ENCODE results near the gene ASPSCR1. TPM values are rescaled to one million over a fixed set of nuclear protein-coding genes. Genes with fewer than 3 reads are reported as not detected.

Gene ASPSCR1
- total RNA-seq, 1 donor from 2014 or later: 52.4 TPM

GRCh38 chr17:82012640-82013295 is 35.3 kb downstream of the ASPSCR1 start:
- no peak for DNase-seq (ENCODE audit: low spot score)

DNA sequence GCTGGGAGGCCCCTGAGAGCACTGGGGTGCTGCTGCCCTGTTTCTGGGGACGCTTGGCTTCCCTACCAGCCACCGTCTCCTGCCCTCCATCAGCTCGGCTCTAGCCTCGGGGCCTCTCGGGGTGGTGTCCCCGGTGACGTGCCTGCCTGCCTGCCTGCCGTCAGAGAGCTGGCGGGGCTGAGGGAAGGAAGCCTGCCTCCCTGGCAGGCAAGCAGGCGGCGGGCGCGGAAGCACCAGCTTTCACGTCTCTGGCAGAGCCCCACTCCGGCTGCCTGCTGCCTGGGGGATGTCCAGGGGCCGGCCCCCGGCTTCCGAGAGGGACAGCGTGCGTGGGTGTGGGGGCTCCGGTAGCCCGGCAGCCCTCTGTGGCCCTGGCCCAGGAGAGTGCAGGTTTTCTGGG is 35.9 kb downstream of the ASPSCR1 start:
- no peak for DNase-seq (ENCODE audit: low spot score)

DNA sequence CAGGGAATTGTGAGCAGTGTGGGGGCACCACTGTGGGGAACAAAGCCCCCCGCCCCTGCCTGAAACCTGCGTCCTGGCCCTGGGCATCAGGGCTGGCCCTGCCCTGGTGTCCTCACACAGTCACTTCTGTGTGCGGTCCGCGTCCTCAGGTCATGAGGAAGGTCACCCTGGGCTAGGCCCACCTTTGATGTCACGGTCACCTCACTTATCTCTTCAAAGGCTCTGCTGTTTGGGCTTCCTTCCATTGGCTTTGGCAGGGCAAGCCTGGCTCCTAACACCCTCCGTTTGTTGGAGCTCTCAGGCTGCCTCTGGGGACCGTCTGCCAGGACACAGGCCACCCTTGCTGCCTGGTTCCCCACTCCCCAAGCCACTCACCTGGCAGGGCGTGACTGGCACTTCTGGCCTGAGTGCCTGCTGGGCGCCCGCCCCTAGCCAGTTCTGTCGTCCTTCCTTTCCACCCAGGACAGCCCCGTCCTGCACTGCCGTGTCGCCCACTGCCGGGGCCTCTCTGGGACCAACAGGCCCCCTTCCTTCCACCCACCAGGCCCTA is 36.4 kb downstream of the ASPSCR1 start:
- no peak for DNase-seq (ENCODE audit: low spot score)

DNA sequence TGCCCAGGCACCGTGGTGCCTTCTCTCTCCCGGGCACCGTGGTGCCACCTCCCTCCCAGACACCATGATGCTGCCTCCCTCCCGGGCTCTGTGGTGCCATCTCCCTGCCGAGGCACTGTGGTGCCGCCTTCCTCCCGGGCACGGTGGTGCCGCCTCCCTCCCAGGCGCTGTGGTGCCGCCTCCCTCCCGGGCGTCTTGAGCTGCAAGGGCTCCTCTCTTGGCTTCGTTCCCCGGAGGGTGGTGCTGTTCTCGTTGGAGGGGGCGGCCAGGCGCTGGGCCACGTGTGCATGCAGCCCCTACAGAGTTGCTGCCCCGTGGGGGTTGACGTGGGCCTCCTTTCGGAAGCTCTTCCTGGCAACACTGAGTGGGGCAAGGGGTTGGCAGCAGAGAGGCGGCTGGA is 37.0 kb downstream of the ASPSCR1 start:
- DNase-seq (ENCODE audit: low spot score): no peak

DNA sequence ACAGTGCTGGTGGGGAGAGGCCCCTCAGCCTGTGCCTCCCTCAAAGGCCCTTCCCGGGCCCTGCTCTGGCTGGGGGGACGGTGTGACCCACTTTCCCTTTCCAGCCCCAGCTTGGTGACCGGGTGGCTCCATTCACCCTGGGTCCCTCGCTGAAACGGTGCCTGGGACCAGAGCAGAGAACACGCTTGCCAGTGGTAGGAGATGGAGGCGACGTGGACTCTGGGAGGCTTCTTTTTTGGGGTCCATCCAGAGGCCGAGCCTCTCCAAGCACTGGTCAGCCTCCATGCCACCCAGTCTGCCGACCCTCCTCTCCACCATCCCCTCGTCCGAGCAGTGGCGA is 37.5 kb downstream of the ASPSCR1 start:
- no peak for DNase-seq (ENCODE audit: low spot score)

DNA sequence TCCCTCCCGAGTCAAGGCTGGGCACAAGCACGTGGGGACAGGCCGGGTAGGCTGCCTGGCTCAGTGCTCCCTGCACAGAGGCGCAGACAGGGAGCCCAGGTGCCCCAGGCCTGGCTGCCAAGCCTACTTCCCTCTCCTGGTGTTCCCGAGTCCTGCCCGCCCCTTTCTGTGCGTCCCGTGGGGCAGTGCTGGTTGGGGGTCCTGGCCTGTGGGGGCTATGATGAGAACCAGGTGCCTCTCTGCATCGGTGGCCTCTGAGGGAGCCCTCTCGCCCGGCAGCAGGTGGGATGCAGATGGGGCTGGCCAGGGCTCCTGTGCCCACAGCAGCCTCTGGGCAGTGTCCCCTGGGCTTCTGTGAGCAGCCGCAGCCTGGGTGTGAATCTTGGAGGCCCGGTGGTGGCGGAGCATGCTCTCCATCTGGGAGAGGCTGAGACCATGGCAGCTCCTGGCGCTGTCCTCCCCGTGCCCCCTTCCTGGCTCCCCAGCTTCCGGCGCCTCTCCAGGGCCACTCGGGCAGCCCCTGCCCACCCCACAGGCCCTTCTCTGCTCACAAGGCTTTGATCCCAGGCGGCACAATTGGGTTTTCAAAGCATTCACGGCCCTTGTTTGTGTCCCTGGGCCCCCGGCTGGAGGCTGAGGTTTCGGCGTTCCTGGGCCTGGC is 38.0 kb downstream of the ASPSCR1 start:
- no peak for DNase-seq (ENCODE audit: low spot score)

- DNase-seq (ENCODE audit: low spot score): no peak
Measured at GRCh38 chr17:82016061-82016874, 38.8 kb downstream of the ASPSCR1 start.

- DNase-seq (ENCODE audit: low spot score): no peak
Measured at GRCh38 chr17:82016875-82017459, 39.5 kb downstream of the ASPSCR1 start.

DNA sequence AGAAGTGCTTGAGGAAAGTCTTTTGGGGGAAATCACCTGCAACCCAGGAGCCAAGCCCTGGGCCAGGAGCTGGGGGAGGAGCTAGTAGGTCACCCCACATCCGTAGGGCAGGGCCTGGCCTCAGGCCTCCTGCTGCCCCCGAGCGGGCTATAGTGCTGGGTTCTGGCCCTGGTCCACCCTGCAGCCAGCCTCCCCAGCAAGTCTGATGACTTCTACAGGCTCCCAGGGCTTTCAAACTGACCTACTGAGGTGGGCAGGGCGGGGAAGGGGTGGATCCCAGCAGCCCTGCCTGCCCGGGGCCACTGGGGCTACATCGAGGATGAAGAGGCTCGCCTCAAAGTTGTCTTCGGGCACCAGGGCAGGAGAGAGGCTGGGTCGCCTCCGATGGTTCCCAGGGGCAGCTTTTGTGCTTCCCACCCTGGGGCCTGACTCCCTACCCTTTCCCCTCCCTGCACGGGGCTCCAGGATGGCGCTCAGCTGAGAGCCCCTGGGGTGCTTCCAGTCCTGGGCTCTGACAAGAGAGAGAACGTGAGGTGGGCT is 40.3 kb downstream of the ASPSCR1 start:
- DNase-seq (ENCODE audit: low spot score): no peak

DNA sequence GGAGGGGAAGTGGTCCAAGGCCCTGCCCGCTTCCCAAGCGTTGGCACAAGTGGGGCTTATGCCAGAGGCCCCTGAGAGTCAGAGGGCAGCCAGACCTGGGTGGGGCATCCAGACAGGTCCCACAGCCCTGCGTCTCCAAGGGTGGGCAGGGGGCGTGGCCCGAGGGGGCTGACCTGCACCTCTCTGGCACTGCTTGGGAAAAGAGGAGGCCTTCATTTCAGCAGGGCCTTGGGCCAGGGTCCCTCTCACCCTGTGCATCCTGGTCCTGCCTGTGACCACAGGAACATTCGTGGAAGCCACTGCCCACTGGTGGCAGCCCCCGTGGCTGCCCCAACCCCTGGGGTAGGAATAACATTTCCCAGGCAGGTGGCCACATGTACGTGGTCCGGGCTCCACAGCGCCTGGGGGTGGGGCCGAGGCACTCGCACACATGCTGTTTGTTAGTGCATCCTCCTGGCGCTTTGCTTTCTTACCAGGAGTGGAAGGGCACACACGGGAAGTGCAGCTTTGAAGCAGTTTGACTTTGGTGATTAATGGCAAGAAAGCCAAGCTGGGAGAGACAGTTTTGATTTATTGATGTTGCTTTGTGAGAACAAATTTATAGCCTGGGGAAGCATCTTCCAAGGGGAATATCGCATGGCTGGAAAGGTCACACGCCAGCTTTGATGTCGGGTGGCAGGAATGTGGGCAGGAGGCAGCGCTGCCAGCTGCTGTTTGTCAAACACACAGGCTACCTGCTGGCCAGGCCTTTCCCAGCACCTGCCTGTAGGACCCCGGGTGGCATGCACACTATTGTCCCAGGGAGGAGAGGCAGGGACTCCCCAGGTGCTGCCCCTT is 40.9 kb downstream of the ASPSCR1 start:
- no peak for DNase-seq (ENCODE audit: low spot score)

- DNase-seq (ENCODE audit: low spot score): no peak
Measured at GRCh38 chr17:82018989-82019689, 41.7 kb downstream of the ASPSCR1 start.

DNA sequence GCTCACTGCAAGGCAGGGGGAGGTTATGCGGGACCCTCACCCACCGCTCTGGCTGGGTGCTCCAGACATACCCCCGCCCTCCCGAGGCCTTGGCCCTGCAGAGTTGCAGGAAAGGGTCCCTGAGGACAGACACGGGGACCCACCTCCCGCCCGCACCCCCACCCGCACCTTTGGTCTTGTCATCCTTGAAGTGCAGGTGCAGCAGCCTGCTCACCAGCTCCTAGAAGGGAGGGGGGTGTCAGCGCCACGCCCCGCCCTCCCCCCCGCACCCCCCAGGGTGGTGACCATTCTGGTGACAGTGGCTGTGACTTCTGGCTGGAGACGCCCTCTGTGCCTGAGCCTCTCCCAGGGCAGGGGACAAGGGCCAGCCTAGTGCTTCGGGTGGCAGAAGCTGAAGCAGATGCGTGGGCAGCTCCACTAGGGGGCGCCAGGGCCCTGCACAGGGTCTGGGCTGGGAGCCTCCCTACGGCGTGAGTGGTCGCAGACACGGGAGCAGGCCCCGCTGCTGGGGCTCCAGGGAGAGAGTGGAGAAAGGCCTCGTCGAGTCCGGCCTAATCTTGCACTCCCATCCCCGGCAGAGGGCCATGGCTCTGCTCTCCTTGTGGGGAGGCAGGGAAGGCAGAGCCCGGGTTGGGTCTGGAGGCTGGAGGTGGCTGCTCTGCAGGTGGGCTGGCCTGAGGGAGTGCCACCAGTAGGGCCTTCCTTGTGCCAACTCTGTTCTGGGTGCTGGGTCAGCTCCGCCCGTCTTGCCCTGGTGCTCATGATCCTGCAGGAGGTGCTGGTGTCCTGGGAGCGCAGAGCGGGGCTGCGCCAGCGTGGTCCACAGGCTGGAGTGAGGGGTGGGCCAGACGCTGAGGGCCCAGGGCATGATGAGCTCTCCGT is 42.5 kb downstream of the ASPSCR1 start:
- no peak for DNase-seq (ENCODE audit: low spot score)

GRCh38 chr17:82020572-82021106 is 43.2 kb downstream of the ASPSCR1 start:
- DNase-seq (ENCODE audit: low spot score): no peak

GRCh38 chr17:82021107-82021899 is 43.9 kb downstream of the ASPSCR1 start:
- peak; percentile 84 for DNase-seq (ENCODE audit: low spot score)

GRCh38 chr17:82021900-82022309 is 44.5 kb downstream of the ASPSCR1 start:
- no peak for DNase-seq (ENCODE audit: low spot score)

DNA sequence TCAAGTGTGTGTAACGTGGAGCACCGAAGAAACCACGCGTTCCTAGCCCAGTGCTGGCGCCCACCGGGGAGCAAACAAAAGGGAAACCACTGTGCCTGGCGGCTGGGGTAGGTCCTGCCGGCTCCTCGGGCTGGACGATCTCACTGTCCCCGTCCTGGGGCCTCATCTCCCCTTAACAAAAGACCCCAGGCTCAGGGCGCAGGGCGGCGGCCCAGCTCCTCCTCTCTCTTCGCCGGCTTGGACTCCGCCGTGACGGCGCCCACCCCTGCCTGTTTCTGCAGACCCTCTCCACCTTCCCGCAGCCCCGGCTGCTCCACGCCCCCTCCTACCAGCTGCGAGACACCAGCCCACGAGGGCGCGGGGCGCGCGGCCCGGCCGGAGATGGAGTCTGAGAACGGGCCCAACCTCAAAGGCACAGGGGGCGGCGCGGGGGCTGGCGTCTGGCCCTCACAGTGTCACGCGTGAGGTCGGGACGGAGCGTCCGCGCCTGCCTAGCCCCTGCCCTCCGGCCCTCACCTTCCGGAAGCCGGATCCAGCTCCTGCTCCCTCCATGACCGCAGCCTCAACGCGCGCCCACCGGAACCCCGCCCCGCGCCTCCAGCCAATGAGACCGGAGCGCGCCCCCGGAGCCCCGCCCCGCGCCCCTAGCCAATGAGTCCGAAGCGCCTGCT is 45.0 kb downstream of the ASPSCR1 start, which contains the start of gene CENPX:
Gene CENPX, minus strand, starts transcription at position 569 of the 671 bp plus-strand sequence. Its CDS starts 17 bp downstream, at position 552.
- no peak for DNase-seq (ENCODE audit: low spot score)

DNA sequence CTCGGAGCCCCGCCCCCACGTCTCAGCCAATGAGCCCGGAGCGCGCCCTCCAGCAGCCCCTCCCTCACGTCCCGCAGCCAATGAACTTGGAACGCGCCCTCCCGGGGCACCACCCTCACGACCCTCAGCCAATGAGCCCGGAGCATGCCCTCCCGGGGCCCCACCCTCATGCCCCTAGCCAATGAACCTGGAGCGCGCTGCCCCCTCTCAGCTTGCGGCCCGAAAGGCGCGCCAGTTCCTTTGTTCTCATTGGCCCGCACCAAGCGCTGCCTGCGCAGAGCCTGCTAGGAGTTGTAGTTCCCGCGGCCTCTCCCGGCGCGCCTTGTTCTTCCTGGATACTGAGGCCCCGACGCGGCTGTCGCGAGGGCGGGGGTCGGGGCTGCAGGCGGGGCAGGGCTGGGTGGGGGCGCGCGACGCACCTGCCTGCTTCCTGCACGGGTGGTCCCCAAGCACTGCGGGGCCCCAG is 45.6 kb downstream of the ASPSCR1 start, which contains the start of gene LRRC45:
Gene LRRC45, plus strand, starts transcription at position 325 of the 466 bp plus-strand sequence. CDS start 339 bp downstream, outside the sequence.
- DNase-seq (ENCODE audit: low spot score): peak; percentile 100

All from ureter (tissue), 1 donor.